Activated CD8-positive, alpha-beta memory T cell treated with anti-CD3 and anti-CD28 coated beads for 24 hours (primary cell): ENCODE results near the gene ZFP92.

Experiments used
- DNase-seq: peaks from one replicate; pipeline ENCODE4 v3.0.0-alpha.2; 2020

Gene ZFP92

DNA sequence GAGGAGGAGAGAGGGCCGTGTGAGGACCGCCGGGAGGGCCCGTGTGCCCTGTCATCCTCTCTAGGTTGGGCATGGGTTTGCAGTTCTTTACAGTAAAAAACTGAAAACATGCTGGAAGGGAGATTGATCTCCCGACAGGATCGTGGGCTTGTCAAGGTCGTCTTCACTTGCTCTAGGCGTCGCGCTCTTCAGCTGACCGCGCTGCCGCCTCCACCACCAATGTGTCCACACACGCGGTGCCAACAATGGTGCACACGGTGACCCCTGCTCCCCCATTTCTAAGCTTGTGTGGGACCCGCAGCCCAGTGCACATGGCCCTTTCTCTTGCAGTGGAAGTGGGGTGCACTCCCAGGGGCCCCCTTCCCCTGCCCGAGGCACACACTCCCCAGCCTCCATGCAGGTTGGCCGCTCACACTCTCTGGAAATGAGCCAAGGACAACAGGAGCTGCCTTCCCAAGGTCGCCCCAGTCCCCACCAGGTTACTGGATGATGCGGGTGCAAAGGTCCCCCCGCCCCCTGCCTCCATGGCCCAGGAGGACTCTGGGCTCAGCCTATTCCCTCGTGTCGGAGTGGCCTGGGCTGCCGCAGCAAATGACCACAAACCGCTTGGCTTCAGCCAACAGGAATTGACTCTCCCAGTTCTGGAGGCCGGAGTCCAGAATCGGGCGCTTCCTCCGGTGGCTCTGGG lies 1.7 kb upstream of the ZFP92 start:
- no peak for DNase-seq

DNA sequence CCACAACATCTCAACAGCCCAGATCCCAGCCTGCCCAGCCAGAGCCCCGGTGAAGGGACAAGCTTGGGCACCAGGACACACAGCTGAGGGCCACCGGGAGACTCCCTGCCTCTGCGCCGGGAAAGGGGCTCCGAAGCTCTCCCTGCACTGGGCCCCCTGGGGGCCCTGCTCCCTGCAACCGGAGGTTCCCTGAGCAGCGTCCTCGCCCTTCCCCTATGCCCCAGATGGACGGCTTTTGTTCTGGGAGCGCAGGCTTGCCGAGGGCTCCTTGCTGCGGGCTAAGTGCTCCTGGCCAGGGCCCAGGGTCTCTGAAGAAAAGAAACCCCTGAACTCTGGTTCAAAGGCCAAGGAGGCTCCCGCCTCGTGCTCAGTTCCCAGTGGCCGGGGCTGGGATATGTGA lies 899 bp upstream of the ZFP92 start:
- DNase-seq: no peak

DNA sequence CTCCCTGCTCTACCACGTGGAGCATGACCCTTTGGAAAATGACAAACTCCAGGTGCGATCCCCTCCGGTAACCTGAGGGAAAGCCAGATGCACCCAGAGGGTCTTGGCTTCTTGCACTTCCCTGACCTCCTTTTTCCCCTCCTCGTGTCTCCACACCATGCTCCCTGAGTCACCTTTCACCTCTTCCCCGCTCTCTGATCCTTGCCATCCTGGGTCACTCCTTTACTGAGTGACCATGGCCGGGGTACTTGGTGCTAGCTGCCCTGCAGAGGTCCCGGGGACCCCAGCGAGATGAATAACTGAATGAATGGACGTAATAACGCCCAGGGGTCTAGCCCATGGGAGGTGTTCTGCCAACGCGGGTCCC lies 401 bp upstream of the ZFP92 start:
- DNase-seq: no peak

DNA sequence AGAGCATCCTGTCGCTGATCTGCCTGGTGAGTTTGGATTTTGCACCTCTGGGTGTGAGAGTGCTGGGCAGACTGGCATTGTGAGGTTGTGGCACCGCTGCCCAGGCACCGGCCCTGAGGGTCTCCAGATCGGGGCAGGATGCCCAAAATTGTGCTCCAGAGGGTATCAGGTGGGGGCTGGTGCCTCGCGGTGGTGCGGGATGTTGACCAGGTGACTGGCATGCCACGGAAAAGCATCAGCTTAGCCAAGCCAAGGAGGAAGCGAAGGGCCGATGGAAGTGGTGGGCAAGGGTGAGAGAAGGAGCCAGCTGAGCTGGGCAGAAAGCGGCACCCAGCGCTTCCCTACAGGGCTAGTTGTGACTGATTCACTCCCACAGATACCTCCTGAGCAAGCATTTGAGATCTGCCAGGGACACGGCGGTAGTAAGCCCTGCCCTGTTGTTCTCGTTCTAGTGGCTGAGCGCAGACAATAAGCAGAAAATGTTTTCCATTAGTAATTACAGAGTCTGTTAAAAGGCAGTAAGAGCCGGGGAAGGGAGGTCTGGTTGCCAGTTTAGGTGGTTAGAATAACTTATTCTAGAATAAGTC lies 809 bp downstream of the ZFP92 start:
- no peak for DNase-seq

DNA sequence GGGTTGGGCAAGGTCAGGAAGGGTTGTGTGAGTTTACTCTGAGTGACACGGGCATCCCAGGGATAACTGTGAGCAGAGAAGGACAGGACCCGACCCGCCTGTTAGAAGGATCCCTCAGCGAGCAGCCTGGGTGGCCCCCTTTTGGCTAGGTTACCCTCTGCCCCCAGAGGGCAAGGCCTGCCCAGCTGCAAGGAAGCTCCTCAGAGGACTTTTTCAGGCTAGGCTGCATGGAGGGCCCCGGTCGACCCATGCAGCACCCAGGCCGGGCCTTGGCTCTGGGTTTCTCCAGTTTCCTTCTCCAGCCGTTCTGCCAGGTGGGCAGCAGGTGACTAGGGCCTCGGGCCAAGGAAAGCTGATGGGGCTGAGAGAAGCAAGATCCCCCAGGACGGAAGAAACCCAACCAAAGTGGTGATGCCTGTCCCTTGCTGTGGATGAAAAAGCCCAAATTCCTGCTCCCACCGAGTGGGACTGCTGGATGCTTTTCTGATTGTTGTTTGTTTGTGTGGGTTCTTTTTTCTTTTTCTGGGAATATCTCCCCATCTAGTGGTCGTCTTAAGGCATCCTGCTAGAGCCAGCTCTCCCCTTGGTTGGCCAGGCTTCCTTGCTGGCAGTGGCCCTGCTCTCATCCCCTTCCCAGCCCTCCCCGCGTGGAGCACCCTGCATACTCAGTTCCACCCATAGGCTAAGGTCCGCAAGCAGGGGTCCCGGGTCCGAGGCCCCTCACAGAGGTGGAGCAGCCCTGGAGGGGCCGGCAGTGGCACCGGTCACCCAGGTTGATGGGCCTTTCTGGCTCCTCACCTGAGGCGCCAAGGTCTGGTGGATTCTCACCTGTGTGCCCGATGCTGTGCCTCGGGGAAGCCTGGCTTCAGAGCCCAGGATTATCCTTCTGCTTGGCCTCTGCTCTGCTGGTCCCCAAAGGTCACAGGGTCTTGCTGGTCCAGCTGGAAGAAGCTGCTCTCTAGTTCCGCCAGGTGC lies 1.8 kb downstream of the ZFP92 start:
- no peak for DNase-seq

DNA sequence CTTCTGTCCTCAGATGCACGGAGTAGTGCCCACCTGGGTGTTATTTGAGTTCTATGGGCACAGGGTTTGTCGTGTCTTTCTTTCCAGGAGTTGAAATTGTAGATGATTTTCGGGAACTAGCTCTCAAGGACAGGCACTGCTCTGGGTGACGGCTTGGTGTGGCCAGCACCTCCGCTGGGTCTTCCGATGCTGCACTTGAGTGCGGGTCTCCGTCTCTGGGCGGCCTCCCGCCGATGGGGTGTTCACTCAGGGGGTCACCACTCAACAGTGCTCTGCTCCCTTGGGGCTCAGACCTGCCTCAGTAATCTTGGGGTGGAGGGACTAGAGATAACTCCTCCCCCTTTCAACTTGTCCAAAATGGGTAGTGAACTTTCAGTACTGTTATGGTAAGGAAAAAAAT lies 2.5 kb downstream of the ZFP92 start:
- DNase-seq: no peak

DNA sequence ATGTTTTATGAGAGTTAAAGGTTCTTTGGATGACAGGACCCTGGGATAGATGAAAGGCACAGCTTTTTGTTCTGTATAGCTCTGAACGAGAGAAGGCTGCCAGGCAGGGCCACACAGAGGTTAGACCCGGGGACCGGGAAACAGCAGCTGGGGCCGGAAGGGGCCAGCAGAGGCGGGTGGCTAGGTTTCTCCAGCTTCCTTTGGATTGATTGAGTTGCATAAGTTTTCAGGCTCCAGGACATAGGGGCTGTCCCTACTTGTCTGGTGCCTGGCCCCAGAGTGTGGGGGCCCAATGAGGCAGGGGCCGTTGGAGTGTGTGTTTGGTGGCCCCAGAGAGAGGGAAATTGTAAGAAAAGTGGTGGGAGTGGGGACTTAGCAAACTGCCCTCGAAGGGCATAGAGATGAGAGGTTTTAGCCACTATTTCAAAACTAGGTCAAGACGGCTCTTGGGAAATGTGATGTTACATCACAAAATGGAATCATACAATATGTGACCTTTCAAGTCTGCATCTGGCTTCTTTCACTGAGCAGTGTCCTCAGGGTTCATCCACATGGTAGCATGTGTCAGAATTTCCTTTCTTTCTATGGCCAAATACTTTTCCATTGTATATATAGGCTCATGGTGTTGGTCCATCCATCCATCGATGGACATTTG lies 3.7 kb downstream of the ZFP92 start:
- no peak for DNase-seq

DNA sequence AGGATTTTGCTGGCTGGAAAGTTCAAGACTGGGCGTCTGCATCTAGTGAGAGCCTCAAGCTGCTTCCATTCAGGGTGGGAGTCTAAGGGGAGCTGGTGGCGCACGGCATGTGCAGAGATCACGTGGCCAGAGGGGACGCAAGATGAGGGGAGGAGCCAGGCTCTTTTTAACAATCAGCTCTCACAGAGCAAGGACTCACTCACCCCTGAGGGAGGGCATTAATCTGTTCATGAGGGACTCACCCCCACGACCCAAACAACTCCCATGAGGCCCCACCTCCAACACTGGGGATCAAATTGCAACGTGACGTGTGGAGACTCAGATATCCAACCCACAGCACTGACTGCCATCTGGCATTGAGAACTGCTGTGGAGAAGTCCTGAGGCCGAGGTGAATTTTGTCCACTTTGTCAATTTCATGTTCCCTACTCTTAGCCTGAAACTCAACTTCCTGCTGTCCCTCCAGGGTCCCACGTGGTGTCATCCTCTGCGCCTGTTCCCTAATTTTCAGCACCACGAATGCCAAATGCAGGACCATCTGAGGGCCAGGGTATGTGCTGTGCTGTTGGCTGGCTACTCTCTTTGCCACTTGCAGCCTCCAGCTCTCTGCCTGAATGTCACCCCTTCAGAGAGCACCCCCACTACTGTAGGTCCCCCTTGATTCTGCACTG lies 5.6 kb downstream of the ZFP92 start:
- DNase-seq: no peak

DNA sequence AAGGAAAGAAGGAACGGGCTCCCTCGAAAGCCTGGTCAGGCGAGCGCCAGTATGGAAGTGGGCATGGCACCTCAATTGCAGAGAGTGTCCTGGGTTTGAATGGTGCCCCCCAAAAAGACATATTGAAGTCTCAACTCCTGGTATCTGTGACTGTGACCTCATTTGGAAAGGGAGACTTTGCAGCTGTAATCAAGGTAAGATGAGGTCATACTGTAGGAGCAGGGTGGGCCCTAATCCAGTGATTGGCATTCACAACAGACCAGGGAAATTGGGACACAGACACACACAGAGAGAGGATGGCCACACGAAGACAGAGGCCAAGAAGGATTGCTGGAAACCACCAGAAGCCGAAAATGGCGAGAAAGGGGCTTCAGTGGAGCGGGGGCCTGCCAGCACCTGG lies 6.4 kb downstream of the ZFP92 start:
- DNase-seq: no peak

DNA sequence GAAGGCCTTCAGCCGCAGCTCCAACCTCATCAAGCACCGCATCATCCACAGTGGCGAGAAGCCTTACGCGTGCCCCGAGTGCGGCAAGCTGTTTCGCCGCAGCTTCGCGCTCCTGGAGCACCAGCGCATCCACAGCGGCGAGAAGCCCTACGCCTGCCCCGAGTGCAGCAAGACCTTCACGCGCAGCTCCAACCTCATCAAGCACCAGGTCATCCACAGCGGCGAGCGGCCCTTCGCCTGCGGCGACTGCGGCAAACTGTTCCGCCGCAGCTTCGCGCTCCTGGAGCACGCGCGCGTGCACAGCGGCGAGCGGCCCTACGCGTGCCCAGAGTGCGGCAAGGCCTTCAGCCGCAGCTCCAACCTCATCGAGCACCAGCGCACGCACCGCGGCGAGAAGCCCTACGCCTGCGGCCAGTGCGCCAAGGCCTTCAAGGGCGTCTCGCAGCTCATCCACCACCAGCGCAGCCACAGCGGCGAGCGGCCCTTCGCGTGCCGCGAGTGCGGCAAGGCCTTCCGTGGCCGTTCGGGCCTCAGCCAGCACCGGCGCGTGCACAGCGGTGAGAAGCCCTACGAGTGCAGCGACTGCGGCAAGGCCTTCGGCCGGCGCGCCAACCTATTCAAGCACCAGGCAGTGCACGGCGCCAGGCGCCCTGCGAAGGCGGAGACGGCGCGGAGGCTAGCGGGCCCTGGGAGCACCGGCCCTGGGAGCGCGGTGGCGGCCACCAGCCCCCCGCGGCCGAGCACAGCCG lies 9.8 kb downstream of the ZFP92 start:
- no peak for DNase-seq

DNA sequence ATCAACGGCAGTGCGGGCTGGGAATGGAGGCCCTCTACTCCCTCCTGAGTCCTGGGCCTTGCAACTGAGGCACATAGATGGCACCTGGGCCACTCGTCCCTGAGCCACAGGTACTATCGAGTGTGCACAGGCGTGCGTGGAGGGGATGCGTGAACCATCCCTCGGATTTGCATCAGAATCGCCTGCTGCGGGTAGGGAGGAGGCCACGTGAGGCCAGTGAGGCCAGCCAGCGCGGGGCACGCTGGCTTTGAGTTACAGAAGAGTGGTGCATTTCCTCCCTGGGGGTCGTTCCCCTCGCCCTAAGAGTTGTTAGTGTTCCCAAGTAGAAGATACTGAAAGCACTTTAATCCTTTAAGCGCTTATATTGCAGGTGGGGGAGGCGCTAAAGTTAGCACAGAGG lies 10.6 kb downstream of the ZFP92 start:
- no peak for DNase-seq

DNA sequence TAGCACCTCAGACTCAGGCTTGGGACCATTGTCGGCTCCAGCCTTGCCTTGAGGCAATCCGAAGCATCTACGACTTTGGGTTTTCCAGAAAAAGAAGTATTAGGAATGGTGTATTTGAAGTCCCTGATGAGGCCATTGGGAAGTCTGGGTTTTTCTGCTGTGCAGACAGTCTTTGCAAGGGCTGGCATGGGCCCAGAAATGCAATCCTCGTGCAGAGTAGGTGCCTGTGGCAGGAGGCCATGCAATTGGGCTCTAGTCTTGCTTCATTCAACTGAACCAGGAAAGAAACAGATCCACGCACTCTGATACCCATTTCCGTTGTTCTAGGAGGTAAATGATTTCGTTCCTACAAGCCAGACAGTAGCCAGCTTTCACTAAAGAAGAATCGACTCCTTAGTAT lies 12.4 kb downstream of the ZFP92 start:
- no peak for DNase-seq

DNA sequence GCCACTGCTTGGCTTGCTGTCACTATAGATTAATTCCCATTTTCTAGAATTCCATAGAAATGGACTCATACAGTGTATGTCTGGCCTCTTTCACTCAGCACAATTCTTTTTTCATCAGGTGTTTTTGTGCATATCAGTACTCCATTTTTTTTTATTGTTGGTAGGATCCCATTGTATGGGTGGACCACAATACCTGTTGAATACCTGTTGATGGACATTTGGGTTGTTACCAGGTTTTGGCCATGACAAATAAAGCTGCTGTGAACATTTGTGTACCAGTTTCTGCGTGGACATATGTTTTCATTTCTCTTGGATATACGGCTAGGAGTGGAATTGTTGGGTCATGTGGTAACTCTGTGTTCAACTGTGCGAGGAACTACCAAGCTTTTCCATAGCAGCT lies 14.9 kb downstream of the ZFP92 start:
- no peak for DNase-seq

DNA sequence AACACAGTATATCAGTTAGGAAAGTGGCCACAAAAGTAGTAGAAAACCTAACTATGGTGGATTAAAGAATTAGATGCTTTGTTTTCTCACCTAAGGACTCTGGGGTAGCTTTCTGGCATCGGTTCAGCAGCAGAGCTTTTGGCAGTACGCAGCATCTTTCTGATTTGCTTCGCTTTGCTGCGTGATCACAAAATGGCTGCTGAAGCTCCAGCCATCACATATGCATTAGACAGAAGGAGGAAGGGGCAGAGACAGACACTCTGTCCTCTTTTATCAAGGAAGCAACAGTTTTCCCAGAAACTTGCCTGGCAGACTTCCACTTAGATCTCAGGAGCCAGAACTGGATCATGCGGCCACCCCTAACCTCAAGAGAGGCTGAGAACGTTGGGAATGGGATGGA lies 19.5 kb downstream of the ZFP92 start:
- no peak for DNase-seq

DNA sequence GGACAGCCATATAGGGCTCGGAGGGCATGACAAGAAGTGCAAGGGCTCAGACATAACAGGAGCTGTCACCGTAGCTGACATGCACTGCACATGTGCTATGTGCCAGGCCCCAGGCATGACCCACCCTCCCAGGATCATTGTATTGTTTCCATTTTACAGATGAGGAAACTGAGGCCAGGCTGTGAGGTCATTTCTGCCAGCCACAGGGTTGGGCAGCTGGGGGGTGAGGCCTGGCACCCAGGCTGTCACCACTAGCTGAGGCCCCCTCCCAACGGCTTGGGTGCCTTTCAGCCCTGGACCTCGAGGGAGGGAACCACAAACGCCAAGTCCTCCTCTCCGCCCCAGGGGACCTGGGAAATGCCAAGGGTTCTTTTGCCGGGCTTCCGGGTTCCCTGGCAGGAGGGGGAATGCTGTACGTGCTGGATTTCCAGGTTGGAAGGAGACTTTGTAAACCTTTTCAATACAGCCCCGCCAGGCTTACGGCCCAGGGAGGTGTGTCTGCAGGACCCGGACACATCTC lies 21.9 kb downstream of the ZFP92 start:
- no peak for DNase-seq

DNA sequence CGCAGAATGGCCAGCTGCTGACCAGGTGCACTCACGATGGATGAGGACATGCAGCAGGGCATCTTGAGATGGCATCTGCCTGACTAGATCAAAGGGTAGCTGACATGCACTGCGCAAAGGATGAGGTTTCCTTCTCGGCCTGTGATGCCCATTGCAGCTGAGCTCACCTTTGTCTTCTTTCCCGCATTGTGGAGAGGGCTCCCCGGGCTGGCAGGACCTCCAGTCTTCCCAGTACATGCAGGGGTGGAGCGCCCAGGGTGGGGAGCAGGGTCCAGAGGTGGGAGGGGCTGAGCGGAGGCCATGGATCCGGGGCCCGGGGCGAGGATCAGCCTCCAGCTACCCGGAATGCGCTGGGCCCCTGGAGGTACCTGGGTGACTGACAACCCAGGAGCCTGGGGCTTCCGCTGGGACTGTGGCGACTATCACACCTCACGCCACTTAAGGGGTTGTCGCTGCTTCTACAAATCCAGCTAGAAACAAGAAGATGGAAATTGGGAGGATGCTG lies 22.6 kb downstream of the ZFP92 start:
- no peak for DNase-seq

DNA sequence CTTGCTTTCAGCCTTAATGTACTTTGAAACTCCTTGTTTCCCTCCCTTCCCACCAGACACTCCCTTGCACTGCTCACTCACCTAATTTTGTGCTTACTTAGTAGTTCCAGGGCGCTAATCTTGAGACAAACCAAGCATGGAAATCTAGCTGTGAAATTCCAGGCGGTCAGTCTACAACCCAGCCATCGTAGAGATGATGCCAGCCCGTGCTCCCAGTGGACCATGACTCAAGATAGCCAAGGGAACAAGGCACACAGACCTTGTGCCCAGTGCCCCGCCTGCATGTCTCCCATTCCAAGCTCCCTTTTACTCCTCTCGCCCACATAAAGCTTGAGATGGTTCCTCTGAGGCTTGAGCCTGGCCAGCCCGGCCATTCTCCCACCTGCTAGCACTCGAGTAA lies 23.5 kb downstream of the ZFP92 start:
- no peak for DNase-seq

DNA sequence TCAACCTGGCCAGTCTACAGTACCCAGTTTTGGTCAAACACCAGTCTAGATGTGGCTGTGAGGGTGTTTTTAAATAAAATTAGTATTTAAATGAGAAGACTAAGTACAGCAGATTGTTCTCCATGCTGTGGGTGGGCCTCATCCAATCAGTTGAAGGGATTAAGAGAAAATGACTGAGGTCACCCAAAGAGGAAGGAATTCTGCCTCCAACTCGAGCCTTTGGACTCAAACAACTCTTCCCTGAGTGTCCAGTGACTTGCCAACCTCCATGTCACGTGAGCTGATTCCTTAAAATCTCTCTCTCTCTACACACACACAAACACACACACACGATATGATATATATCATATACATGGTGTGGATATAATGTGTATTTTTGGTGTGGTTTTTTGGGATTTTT lies 24.6 kb downstream of the ZFP92 start:
- no peak for DNase-seq

DNA sequence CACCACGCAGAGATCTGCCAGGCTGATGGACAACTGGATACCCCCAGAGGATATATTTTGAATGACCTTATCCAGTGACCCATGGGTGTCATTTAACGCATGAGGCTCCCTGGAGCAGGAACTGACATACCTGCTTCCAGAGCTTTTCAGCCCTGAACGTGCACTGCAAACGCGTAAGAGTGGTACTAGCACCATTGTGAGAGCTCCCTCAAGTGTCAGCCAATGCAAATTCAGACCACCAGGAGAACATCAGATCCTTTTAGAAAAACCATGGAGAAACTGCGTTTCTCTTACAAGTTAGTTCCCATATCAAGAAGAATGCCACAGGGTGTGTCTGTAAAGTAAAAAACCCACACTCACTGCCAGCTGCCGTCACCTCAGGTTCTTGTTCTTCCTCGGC lies 27.3 kb downstream of the ZFP92 start:
- DNase-seq: no peak

DNA sequence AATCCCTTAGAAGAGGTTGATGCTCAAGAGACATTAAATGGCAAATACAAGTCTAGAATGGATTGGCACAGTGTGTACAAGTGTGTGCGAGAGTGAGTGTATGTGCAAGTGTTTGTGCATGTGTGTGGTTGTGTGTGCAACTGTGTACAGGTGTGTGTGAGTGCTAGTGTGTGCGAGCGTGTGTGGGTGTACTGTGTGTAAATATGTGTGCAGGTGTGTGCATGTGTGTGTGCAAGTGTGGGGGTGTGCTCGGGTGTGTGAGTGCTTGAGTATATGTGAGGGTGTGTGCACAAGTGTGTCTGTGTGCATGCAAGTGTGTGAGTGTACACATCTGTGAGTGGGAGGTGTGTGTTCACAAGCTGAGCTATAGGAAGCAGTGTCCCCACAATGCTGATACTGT lies 28.7 kb downstream of the ZFP92 start:
- no peak for DNase-seq

DNA sequence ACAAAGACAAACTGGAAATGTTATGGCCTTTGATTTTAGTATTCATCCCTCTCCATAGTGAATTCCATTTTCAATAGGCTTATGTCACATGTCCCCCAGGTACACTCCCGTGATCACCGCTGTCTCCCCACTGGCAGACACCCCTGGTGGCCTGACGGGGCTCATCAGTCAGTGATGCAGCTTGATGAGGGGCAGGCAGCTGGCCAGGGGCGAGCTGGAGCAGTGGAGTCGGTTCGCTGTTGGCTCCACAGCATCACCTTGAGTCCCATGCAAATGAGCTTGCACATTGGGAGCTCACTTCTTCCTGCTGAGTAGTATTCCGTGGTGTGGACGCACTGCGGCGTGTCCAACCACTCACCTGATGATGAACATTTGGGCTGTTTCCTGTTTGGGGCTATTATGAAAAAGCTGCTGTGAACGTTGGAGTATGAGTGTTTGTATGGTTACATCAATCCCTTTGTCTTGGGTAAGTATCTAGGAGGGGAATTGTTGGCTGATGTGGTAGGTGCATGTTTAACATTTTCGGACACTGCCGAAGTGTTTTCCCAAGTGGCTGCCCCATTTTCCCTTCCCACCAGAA lies 29.4 kb downstream of the ZFP92 start:
- no peak for DNase-seq
